SU-DHL-6 (cell line): ENCODE results near the gene RALBP1.

Source experiments
- CTCF ChIP-seq: fragments of 200-600 bp; sonication (generic); IDR thresholded peaks from one replicate; pipeline ENCODE4 v1.5.1; 2017; ENCODE audit warnings: antibody characterized with exemption, mild to moderate bottlenecking, low read length, moderate library complexity; ENCODE audit not compliant: insufficient read depth, poor library complexity, severe bottlenecking
- EZH2phosphoT487 ChIP-seq: fragments of 200-600 bp; sonication (generic), shearing (Covaris generic); conservative IDR thresholded peaks from 2 replicates; pipeline ENCODE4 v1.6.1; 2018; ENCODE audit warnings: mild to moderate bottlenecking, antibody characterized with exemption, low read length, moderate library complexity, mixed read lengths

GRCh38 chr18:9522952-9523351 is 47.6 kb downstream of the RALBP1 start:
- TF ChIP-seq CTCF (no peak), EZH2phosphoT487 (no peak)
